HepG2 (cell line): ENCODE measurements around the gene ANXA3. TPM values are rescaled to one million over a fixed set of nuclear protein-coding genes. Genes with fewer than 3 reads are reported as not detected.
"Not testable (repeated sequence)": the region's sequence is repeated elsewhere in the genome, so short reads cannot be mapped to it uniquely, and the experiment has no call there.

Source experiments
- ATAC-seq: fragments of 200-7000 bp; cut with Tn5 transposase; 3 replicates; pipeline ENCODE4 v1.9.1; 2020; ENCODE audit warnings: mild to moderate bottlenecking, moderate library complexity
- BruUV-seq: library from RNA; stranded (reverse); fragments of 400-500 nt; replicated peaks from 2 replicates; lab custom pipeline; 2021; lab: Mats Ljungman, UMichigan
- CTCF ChIA-PET: fragments of 300-600 bp; formaldehyde crosslinking; extraction: SDS; loops from one replicate; lab custom pipeline; 2021; ENCODE audit warnings: low total read pairs, inconsistent platforms, low intra/inter-chr PET ratio; lab: Yijun Ruan, JAX
- POLR2A ChIA-PET: fragments of 350-600 bp; sonication (Branson Sonifier 250); formaldehyde crosslinking; loops from one replicate; lab custom pipeline; 2020; ENCODE audit warnings: antibody characterized with exemption, inconsistent platforms; lab: Yijun Ruan, JAX
- DNase-seq: peaks from one replicate; pipeline ENCODE4 v3.0.0-alpha.2; 2015; ENCODE audit warnings: low spot score
- FAIRE-seq: peaks from 3 replicates; lab custom pipeline; 2011; peaks lifted over from hg19 to GRCh38; lab: Jason Lieb, UNC
- H2AFZ ChIP-seq: one replicate; pipeline ENCODE4 v1.6.1; 2011; ENCODE audit warnings: low read length, inconsistent platforms
- H3K27ac ChIP-seq: fragments of 300-600 bp; 3 replicates; pipeline ENCODE4 v1.8.0; 2011; ENCODE audit warnings: mixed run types, mild to moderate bottlenecking, mixed read lengths, low read length, inconsistent platforms; ENCODE audit not compliant: insufficient read depth; ENCODE audit errors: extremely low read length
- H3K27me3 ChIP-seq, 2 experiments: fragments of 200-600 bp in 1 of 2; 2 replicates in 1 of 2; 3 replicates in 1 of 2; pipeline versions ENCODE4 v1.6.0 to v1.8.0; 2011; ENCODE audit warnings: low read length in 2 of 2, mild to moderate bottlenecking in 2 of 2, moderate library complexity in 2 of 2, inconsistent platforms in 1 of 2; ENCODE audit not compliant: insufficient read depth in 2 of 2, control insufficient read depth in 1 of 2
- H3K36me3 ChIP-seq, 2 experiments: fragments of 200-600 bp in 1 of 2; replicated peaks in 1 of 2; 2 replicates in 1 of 2; 3 replicates in 1 of 2; pipeline versions ENCODE4 v1.5.1 to v1.8.0; 2011; ENCODE audit warnings: low read length in 2 of 2, inconsistent platforms in 1 of 2; ENCODE audit not compliant: insufficient read depth in 2 of 2, control insufficient read depth in 1 of 2
- H3K4me1 ChIP-seq: 2 replicates; pipeline ENCODE4 v1.5.1; 2012; ENCODE audit warnings: low read length, inconsistent platforms; ENCODE audit not compliant: insufficient read depth
- H3K4me2 ChIP-seq: 2 replicates; pipeline ENCODE4 v1.6.0; 2011; ENCODE audit warnings: low read depth, low read length, inconsistent platforms
- H3K4me3 ChIP-seq, 3 experiments: fragments of 200-600 bp in 1 of 3; sonication (generic), shearing (Covaris generic) in 1 of 3; replicated peaks in 1 of 3; 2 replicates each; pipeline ENCODE4 v1.5.1; 2011 to 2016; ENCODE audit warnings: low read length in 3 of 3, inconsistent platforms in 2 of 3, low read depth in 2 of 3, mild to moderate bottlenecking in 2 of 3, control low read depth in 1 of 3, mixed read lengths in 1 of 3; ENCODE audit not compliant: insufficient read depth in 1 of 3
- H3K79me2 ChIP-seq: one replicate; pipeline ENCODE4 v1.6.1; 2011; ENCODE audit warnings: low read length, inconsistent platforms; ENCODE audit not compliant: insufficient read depth
- H3K9ac ChIP-seq: 2 replicates; pipeline ENCODE4 v1.6.0; 2011; ENCODE audit warnings: mild to moderate bottlenecking, low read depth, low read length, inconsistent platforms; ENCODE audit not compliant: insufficient read depth
- H3K9me3 ChIP-seq: 2 replicates; pipeline ENCODE4 v1.5.1; 2012; ENCODE audit warnings: mild to moderate bottlenecking, low read length
- H4K20me1 ChIP-seq: 2 replicates; pipeline ENCODE4 v1.6.0; 2011; ENCODE audit warnings: inconsistent platforms, mild to moderate bottlenecking, low read length, moderate library complexity; ENCODE audit not compliant: insufficient read depth
- NR3C1 ChIP-seq: sonication (generic); formaldehyde crosslinking; IDR thresholded peaks from 2 replicates; pipeline ENCODE4 v1.4.0; 2020; ENCODE audit warnings: missing genetic modification reagents
- ZNF382 ChIP-seq: sonication (generic); formaldehyde crosslinking; IDR thresholded peaks from 2 replicates; pipeline ENCODE4 v1.5.0; 2020; ENCODE audit warnings: missing genetic modification reagents, mild to moderate bottlenecking, borderline replicate concordance
- ZNF766 ChIP-seq: sonication (generic); formaldehyde crosslinking; IDR thresholded peaks from 2 replicates; pipeline ENCODE4 v1.5.0; 2020; ENCODE audit warnings: missing genetic modification reagents, borderline replicate concordance
- WGBS: methylation state at CpG from one replicate; pipeline ENCODE4 v1.1.6; 2017; ENCODE audit warnings: low lambda C conversion rate; 5-methylcytosine and 5-hydroxymethylcytosine counted together
- in situ Hi-C: cut with HindIII; loops from 2 replicates; pipeline ENCODE4 v1.10.0; 2017; ENCODE audit warnings: low pct_unique_long_range_greater_than_20kb; ENCODE audit not compliant: extremely low pct_ligation_motif_present
- intact Hi-C: fragments of 100-400 bp; cut with micrococcal nuclease; formaldehyde crosslinking; loops from one replicate; pipeline ENCODE4 v1.10.0; 2022; ENCODE audit not compliant: unreplicated experiment
- polyA plus RNA-seq, 8 experiments: library from polyadenylated mRNA; depleted of rRNA in 3 of 8; stranded (reverse) in 7 of 8; unstranded in 1 of 8; fragments of >200 nt; fragmentation: Illumina TruSeq in 4 of 8; extraction: Trizol in 4 of 8; gene quantifications; 2 replicates each; pipeline versions ENCODE4 v1.2.1 to v1.2.3, GENCODE V29; 2011 to 2016; ENCODE audit warnings: low read depth in 4 of 8, missing spikeins in 1 of 8, mixed read lengths in 1 of 8; ENCODE audit not compliant: insufficient read depth in 1 of 8
- total RNA-seq, 5 experiments: library from RNA; depleted of rRNA; stranded (reverse); fragments of >200 nt; fragmentation: Illumina TruSeq; extraction: Trizol; gene quantifications; 2 replicates each; pipeline ENCODE4 v1.2.3, GENCODE V29; 2016; ENCODE audit warnings: low read depth in 1 of 5
- TF ChIP-seq, protein P1 (sequence below): sonication (generic); formaldehyde crosslinking; IDR thresholded peaks from 2 replicates; pipeline ENCODE4 v1.5.0; 2020; ENCODE audit warnings: mild to moderate bottlenecking, missing genetic modification reagents

ANXA3 gene
- total and polyA plus RNA-seq, 2 of the 13 experiments (the other 11 are each of a cell fraction or from before 2014, with no cell fraction given), result 6.5 to 6.9 TPM

DNA sequence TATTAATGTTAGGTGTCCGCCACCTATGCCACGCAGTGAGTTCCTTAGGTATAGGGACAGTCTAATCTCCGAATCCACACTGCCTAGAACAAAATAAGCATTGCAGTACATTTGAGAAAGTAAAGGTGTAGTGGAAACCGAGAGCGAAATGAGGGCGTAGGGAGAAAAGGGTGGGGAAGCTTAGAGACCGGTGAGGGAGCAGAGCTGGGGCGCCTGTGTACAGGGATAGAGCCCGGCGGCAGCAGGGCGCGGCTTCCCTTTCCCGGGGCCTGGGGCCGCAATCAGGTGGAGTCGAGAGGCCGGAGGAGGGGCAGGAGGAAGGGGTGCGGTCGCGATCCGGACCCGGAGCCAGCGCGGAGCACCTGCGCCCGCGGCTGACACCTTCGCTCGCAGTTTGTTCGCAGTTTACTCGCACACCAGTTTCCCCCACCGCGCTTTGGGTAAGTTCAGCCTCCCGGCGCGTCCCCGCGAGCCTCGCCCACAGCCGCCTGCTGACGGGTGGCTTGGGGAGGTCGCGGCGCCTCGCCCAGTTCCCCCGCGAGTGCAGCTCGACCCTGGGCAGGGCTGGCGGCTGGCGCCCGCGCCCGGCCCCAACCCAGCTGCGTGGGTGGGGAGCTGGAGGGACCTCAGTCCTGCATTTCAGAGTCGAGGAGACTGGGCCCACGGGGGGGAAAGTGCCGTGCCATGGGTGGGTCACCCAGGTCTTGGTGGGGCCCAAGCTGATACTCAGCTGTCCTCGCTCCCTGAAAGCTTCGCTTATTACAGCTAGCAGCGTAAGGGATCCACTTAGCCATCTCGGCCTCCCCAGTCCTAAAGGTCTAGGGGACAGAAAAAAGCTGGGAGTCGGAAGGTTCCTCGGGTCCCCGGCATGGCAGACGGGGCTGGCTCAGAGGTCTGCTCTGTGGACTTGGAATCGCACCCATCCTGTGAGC lies at the start of gene ANXA3 (continued):
- TF ChIP-seq, protein P1, sequence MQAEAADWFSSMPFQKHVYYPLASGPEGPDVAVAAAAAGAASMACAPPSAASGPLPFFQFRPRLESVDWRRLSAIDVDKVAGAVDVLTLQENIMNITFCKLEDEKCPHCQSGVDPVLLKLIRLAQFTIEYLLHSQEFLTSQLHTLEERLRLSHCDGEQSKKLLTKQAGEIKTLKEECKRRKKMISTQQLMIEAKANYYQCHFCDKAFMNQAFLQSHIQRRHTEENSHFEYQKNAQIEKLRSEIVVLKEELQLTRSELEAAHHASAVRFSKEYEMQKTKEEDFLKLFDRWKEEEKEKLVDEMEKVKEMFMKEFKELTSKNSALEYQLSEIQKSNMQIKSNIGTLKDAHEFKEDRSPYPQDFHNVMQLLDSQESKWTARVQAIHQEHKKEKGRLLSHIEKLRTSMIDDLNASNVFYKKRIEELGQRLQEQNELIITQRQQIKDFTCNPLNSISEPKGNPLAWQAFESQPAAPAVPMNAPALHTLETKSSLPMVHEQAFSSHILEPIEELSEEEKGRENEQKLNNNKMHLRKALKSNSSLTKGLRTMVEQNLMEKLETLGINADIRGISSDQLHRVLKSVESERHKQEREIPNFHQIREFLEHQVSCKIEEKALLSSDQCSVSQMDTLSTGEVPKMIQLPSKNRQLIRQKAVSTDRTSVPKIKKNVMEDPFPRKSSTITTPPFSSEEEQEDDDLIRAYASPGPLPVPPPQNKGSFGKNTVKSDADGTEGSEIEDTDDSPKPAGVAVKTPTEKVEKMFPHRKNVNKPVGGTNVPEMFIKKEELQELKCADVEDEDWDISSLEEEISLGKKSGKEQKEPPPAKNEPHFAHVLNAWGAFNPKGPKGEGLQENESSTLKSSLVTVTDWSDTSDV (CRISPR knock-in tag), result 0 out of 2 replicates have a peak, but pooled peaks have one; percentile 65
- TF ChIP-seq ZNF382 (CRISPR knock-in tag) (no peak), ZNF766 (CRISPR knock-in tag) (no peak), NR3C1 (CRISPR knock-in tag) (no peak)
- TF ChIP-seq, all 625 proteins: peak for 56

DNA sequence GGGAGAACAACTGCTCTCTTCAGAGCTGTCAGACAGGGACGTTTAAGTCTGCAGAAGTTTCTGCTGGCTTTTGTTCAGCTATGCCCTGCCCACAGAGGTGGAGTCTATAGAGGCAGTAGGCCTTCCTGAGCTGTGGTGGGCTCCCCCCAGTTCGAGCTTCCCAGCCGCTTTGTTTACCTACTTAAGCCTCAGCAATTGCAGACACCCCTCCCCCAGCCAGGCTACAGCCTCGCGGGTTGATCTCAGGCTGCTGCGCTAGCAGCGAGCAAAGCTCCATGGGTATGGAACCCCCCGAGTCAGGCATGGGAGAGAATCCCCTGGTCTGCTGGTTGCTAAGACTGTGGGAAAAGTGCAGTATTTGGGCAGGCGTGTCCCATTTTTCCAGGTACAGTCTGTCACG lies 45.3 kb upstream of the ANXA3 start:
- POLR2A ChIA-PET, H4K20me1 ChIP-seq, H3K27ac ChIP-seq, intact Hi-C loops, FAIRE-seq, H3K4me3 ChIP-seq, H3K9ac ChIP-seq, in situ Hi-C loops, BruUV-seq, ATAC-seq, H3K79me2 ChIP-seq, H3K27me3 ChIP-seq, DNase-seq, H3K9me3 ChIP-seq, H3K4me1 ChIP-seq, H3K4me2 ChIP-seq, CTCF ChIA-PET, H2AFZ ChIP-seq: not testable (repeated sequence)
- WGBS, result 72% methylated on average over 6 of the region's 10 CpGs
- peaks cover 9 to 51% of the 10 kb centered on the region in 2 experiments for H3K36me3 ChIP-seq
